SK-N-SH treated with all-trans-retinoic acid at 6 μM for 48 hours (cell line): Measurements from ENCODE around the gene KLK4.

Experiments used
- BACH2 ChIP-seq: fragments of 250-450 bp; sonication (Bioruptor Pico); IDR thresholded peaks from 2 replicates; pipeline ENCODE4 v1.9.0; 2021; ENCODE audit warnings: mild to moderate bottlenecking, borderline replicate concordance
- CSDC2 ChIP-seq: fragments of 250-450 bp; sonication (Bioruptor Pico); IDR thresholded peaks from 2 replicates; pipeline ENCODE4 v1.5.0; 2020; ENCODE audit warnings: mild to moderate bottlenecking, moderate library complexity
- OSR1 ChIP-seq: fragments of 250-450 bp; sonication (Bioruptor Pico); IDR thresholded peaks from 2 replicates; pipeline ENCODE4 v1.8.0; 2022; ENCODE audit warnings: moderate library complexity, mild to moderate bottlenecking, inconsistent platforms
- POU6F1 ChIP-seq: fragments of 250-450 bp; sonication (Bioruptor Pico); IDR thresholded peaks from 2 replicates; pipeline ENCODE4 v1.8.0; 2021; ENCODE audit warnings: low read depth, mild to moderate bottlenecking, moderate library complexity, borderline replicate concordance
- RARB ChIP-seq: fragments of 250-450 bp; sonication (Bioruptor Pico); IDR thresholded peaks from 2 replicates; pipeline ENCODE4 v1.8.0; 2021; ENCODE audit warnings: mild to moderate bottlenecking, moderate library complexity
- SNAI2 ChIP-seq: fragments of 250-450 bp; sonication (Bioruptor Pico); IDR thresholded peaks from 2 replicates; pipeline ENCODE4 v1.5.0; 2020; ENCODE audit warnings: mild to moderate bottlenecking, moderate library complexity
- ZC3H10 ChIP-seq: fragments of 250-450 bp; sonication (Bioruptor Pico); IDR thresholded peaks from 2 replicates; pipeline ENCODE4 v1.5.1; 2021; ENCODE audit warnings: mild to moderate bottlenecking, moderate library complexity

- no peak for TF ChIP-seq RARB
- no peak for TF ChIP-seq OSR1 (CRISPR knock-in tag)
- no peak for TF ChIP-seq SNAI2 (CRISPR knock-in tag)
- no peak for TF ChIP-seq ZC3H10 (CRISPR knock-in tag)
- no peak for TF ChIP-seq BACH2
- no peak for TF ChIP-seq POU6F1
- TF ChIP-seq CSDC2 = no peak
These were observed 34.7 kb downstream of the KLK4 start for GRCh38 chr19:50876456-50876855.
